HepG2 (cell line): Measurements from ENCODE around the gene LRRC8E. TPM values are rescaled to one million over a fixed set of nuclear protein-coding genes. Genes with fewer than 3 reads are reported as not detected.
"Not testable (repeated sequence)": the region's sequence is repeated elsewhere in the genome, so short reads cannot be mapped to it uniquely, and the experiment has no call there.

Experiments used
- ATAC-seq: fragments of 200-7000 bp; cut with Tn5 transposase; 3 replicates; pipeline ENCODE4 v1.9.1; 2020; ENCODE audit warnings: mild to moderate bottlenecking, moderate library complexity
- BruUV-seq: library from RNA; stranded (reverse); fragments of 400-500 nt; replicated peaks from 2 replicates; lab custom pipeline; 2021; lab: Mats Ljungman, UMichigan
- CTCF ChIA-PET: fragments of 300-600 bp; formaldehyde crosslinking; extraction: SDS; loops from one replicate; lab custom pipeline; 2021; ENCODE audit warnings: low total read pairs, inconsistent platforms, low intra/inter-chr PET ratio; lab: Yijun Ruan, JAX
- POLR2A ChIA-PET: fragments of 350-600 bp; sonication (Branson Sonifier 250); formaldehyde crosslinking; loops from one replicate; lab custom pipeline; 2020; ENCODE audit warnings: antibody characterized with exemption, inconsistent platforms; lab: Yijun Ruan, JAX
- DNase-seq: peaks from one replicate; pipeline ENCODE4 v3.0.0-alpha.2; 2015; ENCODE audit warnings: low spot score
- FAIRE-seq: peaks from 3 replicates; lab custom pipeline; 2011; peaks lifted over from hg19 to GRCh38; lab: Jason Lieb, UNC
- H2AFZ ChIP-seq: one replicate; pipeline ENCODE4 v1.6.1; 2011; ENCODE audit warnings: low read length, inconsistent platforms
- H3K27ac ChIP-seq: fragments of 300-600 bp; 3 replicates; pipeline ENCODE4 v1.8.0; 2011; ENCODE audit warnings: mixed run types, mild to moderate bottlenecking, mixed read lengths, low read length, inconsistent platforms; ENCODE audit not compliant: insufficient read depth; ENCODE audit errors: extremely low read length
- H3K27me3 ChIP-seq, 2 experiments: fragments of 200-600 bp in 1 of 2; 2 replicates in 1 of 2; 3 replicates in 1 of 2; pipeline versions ENCODE4 v1.6.0 to v1.8.0; 2011; ENCODE audit warnings: low read length in 2 of 2, mild to moderate bottlenecking in 2 of 2, moderate library complexity in 2 of 2, inconsistent platforms in 1 of 2; ENCODE audit not compliant: insufficient read depth in 2 of 2, control insufficient read depth in 1 of 2
- H3K36me3 ChIP-seq, 2 experiments: fragments of 200-600 bp in 1 of 2; replicated peaks in 1 of 2; 2 replicates in 1 of 2; 3 replicates in 1 of 2; pipeline versions ENCODE4 v1.5.1 to v1.8.0; 2011; ENCODE audit warnings: low read length in 2 of 2, inconsistent platforms in 1 of 2; ENCODE audit not compliant: insufficient read depth in 2 of 2, control insufficient read depth in 1 of 2
- H3K4me1 ChIP-seq: 2 replicates; pipeline ENCODE4 v1.5.1; 2012; ENCODE audit warnings: low read length, inconsistent platforms; ENCODE audit not compliant: insufficient read depth
- H3K4me2 ChIP-seq: 2 replicates; pipeline ENCODE4 v1.6.0; 2011; ENCODE audit warnings: low read depth, low read length, inconsistent platforms
- H3K4me3 ChIP-seq, 3 experiments: fragments of 200-600 bp in 1 of 3; sonication (generic), shearing (Covaris generic) in 1 of 3; replicated peaks in 1 of 3; 2 replicates each; pipeline ENCODE4 v1.5.1; 2011 to 2016; ENCODE audit warnings: low read length in 3 of 3, inconsistent platforms in 2 of 3, low read depth in 2 of 3, mild to moderate bottlenecking in 2 of 3, control low read depth in 1 of 3, mixed read lengths in 1 of 3; ENCODE audit not compliant: insufficient read depth in 1 of 3
- H3K79me2 ChIP-seq: one replicate; pipeline ENCODE4 v1.6.1; 2011; ENCODE audit warnings: low read length, inconsistent platforms; ENCODE audit not compliant: insufficient read depth
- H3K9ac ChIP-seq: 2 replicates; pipeline ENCODE4 v1.6.0; 2011; ENCODE audit warnings: mild to moderate bottlenecking, low read depth, low read length, inconsistent platforms; ENCODE audit not compliant: insufficient read depth
- H3K9me3 ChIP-seq: 2 replicates; pipeline ENCODE4 v1.5.1; 2012; ENCODE audit warnings: mild to moderate bottlenecking, low read length
- H4K20me1 ChIP-seq: 2 replicates; pipeline ENCODE4 v1.6.0; 2011; ENCODE audit warnings: inconsistent platforms, mild to moderate bottlenecking, low read length, moderate library complexity; ENCODE audit not compliant: insufficient read depth
- CENPT ChIP-seq: sonication (generic); formaldehyde crosslinking; IDR thresholded peaks from 2 replicates; pipeline ENCODE4 v1.8.0; 2022; ENCODE audit warnings: low read depth, mild to moderate bottlenecking, moderate library complexity, missing genetic modification reagents
- HNRNPUL1 ChIP-seq: fragments of 200-400 bp; formaldehyde crosslinking; IDR thresholded peaks from 2 replicates; pipeline ENCODE4 v1.6.1; 2017; ENCODE audit warnings: low read depth, mild to moderate bottlenecking, low read length, moderate library complexity
- RXRA ChIP-seq: sonication (generic); formaldehyde crosslinking; IDR thresholded peaks from 2 replicates; pipeline ENCODE4 v1.5.1; 2020; ENCODE audit warnings: missing genetic modification reagents
- SMAD1 ChIP-seq: sonication (generic); formaldehyde crosslinking; IDR thresholded peaks from 2 replicates; pipeline ENCODE4 v1.4.0; 2020; ENCODE audit warnings: missing genetic modification reagents, low read depth, mild to moderate bottlenecking, borderline replicate concordance
- ZMYM2 ChIP-seq: sonication (generic); formaldehyde crosslinking; IDR thresholded peaks from 2 replicates; pipeline ENCODE4 v1.8.0; 2022; ENCODE audit warnings: mild to moderate bottlenecking, missing genetic modification reagents
- WGBS: methylation state at CpG from one replicate; pipeline ENCODE4 v1.1.6; 2017; ENCODE audit warnings: low lambda C conversion rate; 5-methylcytosine and 5-hydroxymethylcytosine counted together
- in situ Hi-C: cut with HindIII; loops from 2 replicates; pipeline ENCODE4 v1.10.0; 2017; ENCODE audit warnings: low pct_unique_long_range_greater_than_20kb; ENCODE audit not compliant: extremely low pct_ligation_motif_present
- intact Hi-C: fragments of 100-400 bp; cut with micrococcal nuclease; formaldehyde crosslinking; loops from one replicate; pipeline ENCODE4 v1.10.0; 2022; ENCODE audit not compliant: unreplicated experiment
- polyA plus RNA-seq, 8 experiments: library from polyadenylated mRNA; depleted of rRNA in 3 of 8; stranded (reverse) in 7 of 8; unstranded in 1 of 8; fragments of >200 nt; fragmentation: Illumina TruSeq in 4 of 8; extraction: Trizol in 4 of 8; gene quantifications; 2 replicates each; pipeline versions ENCODE4 v1.2.1 to v1.2.3, GENCODE V29; 2011 to 2016; ENCODE audit warnings: low read depth in 4 of 8, missing spikeins in 1 of 8, mixed read lengths in 1 of 8; ENCODE audit not compliant: insufficient read depth in 1 of 8
- total RNA-seq, 5 experiments: library from RNA; depleted of rRNA; stranded (reverse); fragments of >200 nt; fragmentation: Illumina TruSeq; extraction: Trizol; gene quantifications; 2 replicates each; pipeline ENCODE4 v1.2.3, GENCODE V29; 2016; ENCODE audit warnings: low read depth in 1 of 5
- TF ChIP-seq, protein P1 (sequence below): sonication (generic); formaldehyde crosslinking; IDR thresholded peaks from 2 replicates; pipeline ENCODE4 v1.4.0; 2020; ENCODE audit warnings: missing genetic modification reagents, borderline replicate concordance
- TF ChIP-seq, protein P2 (sequence below): sonication (generic); formaldehyde crosslinking; IDR thresholded peaks from 2 replicates; pipeline ENCODE4 v1.4.0; 2020; ENCODE audit warnings: missing genetic modification reagents, borderline replicate concordance

Gene LRRC8E
- total and polyA plus RNA-seq, 2 of the 13 experiments (the other 11 are each of a cell fraction or from before 2014, with no cell fraction given) = 8.0 to 10.3 TPM

DNA sequence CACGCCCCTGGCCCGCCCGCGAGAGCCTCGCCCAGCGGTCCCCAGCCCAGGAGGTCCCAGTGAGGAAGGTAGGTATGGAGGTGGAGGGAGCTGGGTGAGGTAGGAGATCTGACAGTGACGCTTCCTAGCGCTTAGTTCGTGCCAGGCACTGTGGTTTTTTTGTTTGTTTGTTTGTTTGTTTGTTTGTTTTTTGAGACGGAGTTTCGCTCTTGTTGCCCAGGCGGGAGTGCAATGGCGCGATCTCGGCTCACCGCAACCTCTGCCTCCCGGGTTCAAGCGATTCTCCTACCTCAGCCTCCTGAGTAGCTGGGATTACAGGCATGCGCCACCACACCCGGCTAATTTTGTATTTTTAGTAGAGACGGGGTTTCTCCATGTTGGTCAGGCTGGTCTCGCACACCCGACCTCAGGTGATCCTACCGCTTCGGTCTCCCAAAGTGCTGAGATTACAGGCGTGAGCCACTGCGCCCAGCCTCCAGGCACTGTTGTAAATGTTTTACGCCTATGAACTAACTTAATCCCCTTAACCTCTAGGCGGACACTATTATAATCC, 29.8 kb downstream of the LRRC8E start:
- in situ Hi-C loops, FAIRE-seq, H3K9ac ChIP-seq, ATAC-seq, DNase-seq, H2AFZ ChIP-seq, H3K27me3 ChIP-seq, intact Hi-C loops, H4K20me1 ChIP-seq, H3K79me2 ChIP-seq, H3K9me3 ChIP-seq, CTCF ChIA-PET, BruUV-seq: not testable (repeated sequence)
- H3K4me1 ChIP-seq = peaks cover 41% of the 10 kb centered on the region
- peaks cover 5 to 10% of the 10 kb centered on the region in 2 experiments; a peak in 2 of 5 replicates for H3K36me3 ChIP-seq
- WGBS = 96% methylated on average over 29 of the region's 29 CpGs
- 0 out of 6 replicates have a peak overlapping the region, but pooled peaks of 1 of the 3 experiments have one; percentile 85 for H3K4me3 ChIP-seq
- 0 out of 2 replicates have a peak, but pooled peaks have one; percentile 4 for TF ChIP-seq CENPT (CRISPR knock-in tag)
- peak; percentile 67; the same call in 1 of the 2 replicates for TF ChIP-seq ZMYM2 (CRISPR knock-in tag)
- POLR2A ChIA-PET = interaction anchor here (0.7 to 6.4 kb wide), 8 partner anchors 10 to 49 kb away, joined by 3 to 85 read pairs (median 32); partner anchors contain the start of genes LRRC8E, MAP2K7 and TIMM44
- peak overlapping the region; percentile 92 for H3K27ac ChIP-seq
- peak overlapping the region; percentile 91; the same call in 1 of the 2 replicates for H3K4me2 ChIP-seq

DNA sequence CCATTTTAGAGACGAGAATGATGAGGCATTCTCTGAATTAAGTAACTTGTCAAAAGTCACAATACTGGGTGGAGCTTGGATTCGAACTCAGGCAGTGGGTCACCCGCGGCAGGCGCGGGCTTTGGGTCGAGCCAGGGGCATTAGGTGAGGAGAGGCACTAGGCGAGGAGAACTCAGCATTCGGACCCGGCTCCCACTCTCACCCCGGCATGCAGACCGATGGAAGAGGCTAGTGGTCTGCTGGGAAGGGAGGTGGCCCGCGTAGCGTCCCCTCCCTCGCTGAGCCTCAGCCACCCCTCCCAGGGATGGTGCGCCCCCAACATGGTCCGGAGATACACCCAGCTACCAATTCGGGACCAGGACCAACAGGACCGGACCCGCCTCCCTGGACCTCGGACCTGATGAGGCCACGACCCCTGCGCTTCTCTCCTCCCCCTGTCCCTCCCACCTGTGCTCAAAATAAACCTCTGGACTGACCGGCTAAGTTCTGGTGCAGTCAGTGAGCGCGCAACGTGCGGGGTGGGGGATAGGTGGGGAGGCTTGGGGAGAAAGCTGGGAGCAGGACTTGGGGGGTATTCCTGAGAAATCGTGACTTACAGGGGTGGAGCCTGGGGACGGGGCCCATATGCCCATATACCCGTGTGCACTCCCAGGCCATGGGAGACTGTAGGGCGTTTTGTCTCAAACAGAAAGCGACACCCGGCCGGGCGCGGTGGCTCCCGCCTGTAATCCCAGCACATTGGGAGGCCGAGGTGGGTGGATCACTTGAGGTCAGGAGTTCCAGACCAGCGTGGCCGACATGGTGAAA, 30.5 kb downstream of the LRRC8E start:
- peaks cover 5% of the 10 kb centered on the region; the same call in 1 of the 2 replicates for H4K20me1 ChIP-seq
- intact Hi-C loops (no loop called here), in situ Hi-C loops (no loop called here)
- peak; percentile 45 for ATAC-seq
- WGBS = 7% methylated on average over 23 of the region's 42 CpGs
- H3K4me2 ChIP-seq = peak overlapping the region; percentile 91
- peak overlapping the region; percentile 85 to 89 (median 87) for H3K4me3 ChIP-seq
- no TSS peak for BruUV-seq
- H3K9me3 ChIP-seq = no peaks in the 10 kb centered on the region
- H3K9ac ChIP-seq = peak overlapping the region; percentile 86
- H3K36me3 ChIP-seq = peaks cover 5 to 10% of the 10 kb centered on the region in 2 experiments; a peak in 2 of 5 replicates
- peaks cover 41% of the 10 kb centered on the region for H3K4me1 ChIP-seq
- DNase-seq = peak; percentile 81
- no peak overlapping the region for H2AFZ ChIP-seq
- H3K27me3 ChIP-seq = no peaks in the 10 kb centered on the region; a peak in 1 of 5 replicates
- H3K27ac ChIP-seq = peak overlapping the region; percentile 92
- no peaks in the 10 kb centered on the region for H3K79me2 ChIP-seq
- CTCF ChIA-PET = no interaction called here
- POLR2A ChIA-PET = interaction anchor here (0.7 to 6.4 kb wide), 13 partner anchors 11 to 66 kb away, joined by 4 to 85 read pairs (median 19); partner anchors contain the start of genes LRRC8E, MAP2K7 and TIMM44
- peak; percentile 91 for FAIRE-seq
- TF ChIP-seq, protein P1, sequence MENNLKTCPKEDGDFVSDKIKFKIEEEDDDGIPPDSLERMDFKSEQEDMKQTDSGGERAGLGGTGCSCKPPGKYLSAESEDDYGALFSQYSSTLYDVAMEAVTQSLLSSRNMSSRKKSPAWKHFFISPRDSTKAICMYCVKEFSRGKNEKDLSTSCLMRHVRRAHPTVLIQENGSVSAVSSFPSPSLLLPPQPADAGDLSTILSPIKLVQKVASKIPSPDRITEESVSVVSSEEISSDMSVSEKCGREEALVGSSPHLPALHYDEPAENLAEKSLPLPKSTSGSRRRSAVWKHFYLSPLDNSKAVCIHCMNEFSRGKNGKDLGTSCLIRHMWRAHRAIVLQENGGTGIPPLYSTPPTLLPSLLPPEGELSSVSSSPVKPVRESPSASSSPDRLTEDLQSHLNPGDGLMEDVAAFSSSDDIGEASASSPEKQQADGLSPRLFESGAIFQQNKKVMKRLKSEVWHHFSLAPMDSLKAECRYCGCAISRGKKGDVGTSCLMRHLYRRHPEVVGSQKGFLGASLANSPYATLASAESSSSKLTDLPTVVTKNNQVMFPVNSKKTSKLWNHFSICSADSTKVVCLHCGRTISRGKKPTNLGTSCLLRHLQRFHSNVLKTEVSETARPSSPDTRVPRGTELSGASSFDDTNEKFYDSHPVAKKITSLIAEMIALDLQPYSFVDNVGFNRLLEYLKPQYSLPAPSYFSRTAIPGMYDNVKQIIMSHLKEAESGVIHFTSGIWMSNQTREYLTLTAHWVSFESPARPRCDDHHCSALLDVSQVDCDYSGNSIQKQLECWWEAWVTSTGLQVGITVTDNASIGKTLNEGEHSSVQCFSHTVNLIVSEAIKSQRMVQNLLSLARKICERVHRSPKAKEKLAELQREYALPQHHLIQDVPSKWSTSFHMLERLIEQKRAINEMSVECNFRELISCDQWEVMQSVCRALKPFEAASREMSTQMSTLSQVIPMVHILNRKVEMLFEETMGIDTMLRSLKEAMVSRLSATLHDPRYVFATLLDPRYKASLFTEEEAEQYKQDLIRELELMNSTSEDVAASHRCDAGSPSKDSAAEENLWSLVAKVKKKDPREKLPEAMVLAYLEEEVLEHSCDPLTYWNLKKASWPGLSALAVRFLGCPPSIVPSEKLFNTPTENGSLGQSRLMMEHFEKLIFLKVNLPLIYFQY (CRISPR knock-in tag) = peak; percentile 94; the same call in 1 of the 2 replicates
- TF ChIP-seq HNRNPUL1 = no peak
- TF ChIP-seq SMAD1 (CRISPR knock-in tag) = no peak
- TF ChIP-seq, protein P2, sequence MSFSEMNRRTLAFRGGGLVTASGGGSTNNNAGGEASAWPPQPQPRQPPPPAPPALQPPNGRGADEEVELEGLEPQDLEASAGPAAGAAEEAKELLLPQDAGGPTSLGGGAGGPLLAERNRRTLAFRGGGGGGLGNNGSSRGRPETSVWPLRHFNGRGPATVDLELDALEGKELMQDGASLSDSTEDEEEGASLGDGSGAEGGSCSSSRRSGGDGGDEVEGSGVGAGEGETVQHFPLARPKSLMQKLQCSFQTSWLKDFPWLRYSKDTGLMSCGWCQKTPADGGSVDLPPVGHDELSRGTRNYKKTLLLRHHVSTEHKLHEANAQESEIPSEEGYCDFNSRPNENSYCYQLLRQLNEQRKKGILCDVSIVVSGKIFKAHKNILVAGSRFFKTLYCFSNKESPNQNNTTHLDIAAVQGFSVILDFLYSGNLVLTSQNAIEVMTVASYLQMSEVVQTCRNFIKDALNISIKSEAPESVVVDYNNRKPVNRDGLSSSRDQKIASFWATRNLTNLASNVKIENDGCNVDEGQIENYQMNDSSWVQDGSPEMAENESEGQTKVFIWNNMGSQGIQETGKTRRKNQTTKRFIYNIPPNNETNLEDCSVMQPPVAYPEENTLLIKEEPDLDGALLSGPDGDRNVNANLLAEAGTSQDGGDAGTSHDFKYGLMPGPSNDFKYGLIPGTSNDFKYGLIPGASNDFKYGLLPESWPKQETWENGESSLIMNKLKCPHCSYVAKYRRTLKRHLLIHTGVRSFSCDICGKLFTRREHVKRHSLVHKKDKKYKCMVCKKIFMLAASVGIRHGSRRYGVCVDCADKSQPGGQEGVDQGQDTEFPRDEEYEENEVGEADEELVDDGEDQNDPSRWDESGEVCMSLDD (CRISPR knock-in tag) = no peak
- peak; percentile 77; the same call in 1 of the 2 replicates for TF ChIP-seq RXRA (CRISPR knock-in tag)
